ENCODE results near the gene HAUS8.

DNA sequence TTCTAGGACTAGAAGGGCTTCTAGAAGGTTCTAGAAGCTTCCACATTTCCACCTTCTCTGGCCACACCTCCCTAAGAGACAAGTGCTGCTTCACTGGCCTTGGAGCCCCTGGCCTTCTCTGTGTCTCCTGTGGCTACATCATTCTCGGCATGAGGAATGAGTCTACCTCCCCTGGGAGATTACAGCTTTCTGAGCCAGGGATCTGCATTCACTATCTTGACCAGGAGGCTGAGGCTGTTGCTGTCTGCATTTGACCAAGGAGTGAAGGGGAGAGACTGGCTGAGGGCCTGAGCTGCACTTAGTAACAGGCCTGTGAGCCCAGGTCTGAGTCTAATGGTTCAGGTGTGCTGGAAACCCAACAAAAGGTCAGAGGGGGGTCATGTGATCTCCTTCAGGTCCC, 53.9 kb downstream of the HAUS8 start:
- TF ChIP-seq, protein P1, sequence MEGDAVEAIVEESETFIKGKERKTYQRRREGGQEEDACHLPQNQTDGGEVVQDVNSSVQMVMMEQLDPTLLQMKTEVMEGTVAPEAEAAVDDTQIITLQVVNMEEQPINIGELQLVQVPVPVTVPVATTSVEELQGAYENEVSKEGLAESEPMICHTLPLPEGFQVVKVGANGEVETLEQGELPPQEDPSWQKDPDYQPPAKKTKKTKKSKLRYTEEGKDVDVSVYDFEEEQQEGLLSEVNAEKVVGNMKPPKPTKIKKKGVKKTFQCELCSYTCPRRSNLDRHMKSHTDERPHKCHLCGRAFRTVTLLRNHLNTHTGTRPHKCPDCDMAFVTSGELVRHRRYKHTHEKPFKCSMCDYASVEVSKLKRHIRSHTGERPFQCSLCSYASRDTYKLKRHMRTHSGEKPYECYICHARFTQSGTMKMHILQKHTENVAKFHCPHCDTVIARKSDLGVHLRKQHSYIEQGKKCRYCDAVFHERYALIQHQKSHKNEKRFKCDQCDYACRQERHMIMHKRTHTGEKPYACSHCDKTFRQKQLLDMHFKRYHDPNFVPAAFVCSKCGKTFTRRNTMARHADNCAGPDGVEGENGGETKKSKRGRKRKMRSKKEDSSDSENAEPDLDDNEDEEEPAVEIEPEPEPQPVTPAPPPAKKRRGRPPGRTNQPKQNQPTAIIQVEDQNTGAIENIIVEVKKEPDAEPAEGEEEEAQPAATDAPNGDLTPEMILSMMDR (IDR thresholded peaks at IDR 0.05; ENCODE audit: low read depth, low read length): no peak
- no peak for TF ChIP-seq EZH2phosphoT487 (IDR thresholded peaks at IDR 0.05; ENCODE audit: low read depth)

All from OCI-LY3 (cell line).